HepG2 (cell line): Measurements from ENCODE around the gene ZIM2. TPM values are rescaled to one million over a fixed set of nuclear protein-coding genes. Genes with fewer than 3 reads are reported as not detected.

Experiments
- HNF4A ChIP-seq: sonication (generic); formaldehyde crosslinking; IDR thresholded peaks from 2 replicates; pipeline ENCODE4 v1.4.0; 2020; ENCODE audit warnings: missing genetic modification reagents
- IKZF5 ChIP-seq: IDR thresholded peaks from 2 replicates; pipeline ENCODE4 v1.6.1; 2018; ENCODE audit warnings: missing genetic modification reagents, mild to moderate bottlenecking, missing compliant biosample characterization
- SNAPC4 ChIP-seq: sonication (generic); formaldehyde crosslinking; IDR thresholded peaks from 2 replicates; pipeline ENCODE4 v1.4.0; 2020; ENCODE audit warnings: mild to moderate bottlenecking, missing genetic modification reagents
- SOX5 ChIP-seq: IDR thresholded peaks from 2 replicates; pipeline ENCODE4 v1.6.1; 2016; ENCODE audit warnings: borderline replicate concordance
- ZNF354B ChIP-seq: sonication (generic); formaldehyde crosslinking; IDR thresholded peaks from 2 replicates; pipeline ENCODE4 v1.8.0; 2022; ENCODE audit warnings: mild to moderate bottlenecking, missing genetic modification reagents
- ZNF646 ChIP-seq: sonication (generic); formaldehyde crosslinking; IDR thresholded peaks from 2 replicates; pipeline ENCODE4 v1.9.0; 2021; ENCODE audit warnings: mild to moderate bottlenecking, missing genetic modification reagents
- polyA plus RNA-seq, 8 experiments: library from polyadenylated mRNA; depleted of rRNA in 3 of 8; stranded (reverse) in 7 of 8; unstranded in 1 of 8; fragments of >200 nt; fragmentation: Illumina TruSeq in 4 of 8; extraction: Trizol in 4 of 8; gene quantifications; 2 replicates each; pipeline versions ENCODE4 v1.2.1 to v1.2.3, GENCODE V29; 2011 to 2016; ENCODE audit warnings: low read depth in 4 of 8, missing spikeins in 1 of 8, mixed read lengths in 1 of 8; ENCODE audit not compliant: insufficient read depth in 1 of 8
- total RNA-seq, 5 experiments: library from RNA; depleted of rRNA; stranded (reverse); fragments of >200 nt; fragmentation: Illumina TruSeq; extraction: Trizol; gene quantifications; 2 replicates each; pipeline ENCODE4 v1.2.3, GENCODE V29; 2016; ENCODE audit warnings: low read depth in 1 of 5
- TF ChIP-seq, protein P1 (sequence below): sonication (generic); formaldehyde crosslinking; IDR thresholded peaks from 2 replicates; pipeline ENCODE4 v1.8.0; 2022; ENCODE audit warnings: low read depth, missing genetic modification reagents
- TF ChIP-seq, protein P2 (sequence below): sonication (generic); formaldehyde crosslinking; IDR thresholded peaks from 2 replicates; pipeline ENCODE4 v1.4.0; 2020; ENCODE audit warnings: missing genetic modification reagents

ZIM2 gene
- total and polyA plus RNA-seq, 2 of the 13 experiments (the other 11 are each of a cell fraction or from before 2014, with no cell fraction given) = 7.2 to 10.3 TPM

DNA sequence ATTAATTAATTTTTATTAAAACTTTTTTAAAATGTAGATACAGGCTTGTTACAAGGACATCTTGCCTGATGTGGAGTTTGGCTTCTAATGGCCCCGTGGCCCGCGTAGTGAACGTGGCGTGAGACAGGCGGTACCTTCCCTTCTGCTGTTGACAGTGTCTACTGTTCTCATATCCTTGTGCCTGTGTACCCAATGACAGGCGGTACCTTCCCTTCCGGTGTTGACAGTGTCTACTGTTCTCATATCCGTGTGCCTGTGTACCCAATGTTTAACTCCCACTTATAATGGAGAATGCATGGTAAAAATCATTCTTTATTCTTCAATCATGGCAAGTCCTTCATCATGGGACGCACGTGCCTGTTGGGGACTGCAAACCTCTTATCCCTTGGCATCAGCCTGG is 89.9 kb downstream of the ZIM2 start (continued):
- no peak for TF ChIP-seq SNAPC4 (CRISPR knock-in tag)
- no peak for TF ChIP-seq ZNF646 (CRISPR knock-in tag)
- TF ChIP-seq ZNF354B = no peak
- peak; percentile 74; the same call in 1 of the 2 replicates for TF ChIP-seq IKZF5 (CRISPR knock-in tag)
- TF ChIP-seq SOX5 (CRISPR knock-in tag) = peak; percentile 29; the same call in 1 of the 2 replicates
- TF ChIP-seq, protein P1, sequence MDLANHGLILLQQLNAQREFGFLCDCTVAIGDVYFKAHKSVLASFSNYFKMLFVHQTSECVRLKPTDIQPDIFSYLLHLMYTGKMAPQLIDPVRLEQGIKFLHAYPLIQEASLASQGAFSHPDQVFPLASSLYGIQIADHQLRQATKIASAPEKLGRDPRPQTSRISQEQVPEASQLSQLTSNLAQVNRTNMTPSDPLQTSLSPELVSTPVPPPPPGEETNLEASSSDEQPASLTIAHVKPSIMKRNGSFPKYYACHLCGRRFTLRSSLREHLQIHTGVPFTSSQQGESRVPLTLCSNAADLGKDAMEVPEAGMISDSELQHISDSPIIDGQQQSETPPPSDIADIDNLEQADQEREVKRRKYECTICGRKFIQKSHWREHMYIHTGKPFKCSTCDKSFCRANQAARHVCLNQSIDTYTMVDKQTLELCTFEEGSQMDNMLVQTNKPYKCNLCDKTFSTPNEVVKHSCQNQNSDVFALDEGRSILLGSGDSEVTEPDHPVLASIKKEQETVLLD = no peak
- TF ChIP-seq, protein P2, sequence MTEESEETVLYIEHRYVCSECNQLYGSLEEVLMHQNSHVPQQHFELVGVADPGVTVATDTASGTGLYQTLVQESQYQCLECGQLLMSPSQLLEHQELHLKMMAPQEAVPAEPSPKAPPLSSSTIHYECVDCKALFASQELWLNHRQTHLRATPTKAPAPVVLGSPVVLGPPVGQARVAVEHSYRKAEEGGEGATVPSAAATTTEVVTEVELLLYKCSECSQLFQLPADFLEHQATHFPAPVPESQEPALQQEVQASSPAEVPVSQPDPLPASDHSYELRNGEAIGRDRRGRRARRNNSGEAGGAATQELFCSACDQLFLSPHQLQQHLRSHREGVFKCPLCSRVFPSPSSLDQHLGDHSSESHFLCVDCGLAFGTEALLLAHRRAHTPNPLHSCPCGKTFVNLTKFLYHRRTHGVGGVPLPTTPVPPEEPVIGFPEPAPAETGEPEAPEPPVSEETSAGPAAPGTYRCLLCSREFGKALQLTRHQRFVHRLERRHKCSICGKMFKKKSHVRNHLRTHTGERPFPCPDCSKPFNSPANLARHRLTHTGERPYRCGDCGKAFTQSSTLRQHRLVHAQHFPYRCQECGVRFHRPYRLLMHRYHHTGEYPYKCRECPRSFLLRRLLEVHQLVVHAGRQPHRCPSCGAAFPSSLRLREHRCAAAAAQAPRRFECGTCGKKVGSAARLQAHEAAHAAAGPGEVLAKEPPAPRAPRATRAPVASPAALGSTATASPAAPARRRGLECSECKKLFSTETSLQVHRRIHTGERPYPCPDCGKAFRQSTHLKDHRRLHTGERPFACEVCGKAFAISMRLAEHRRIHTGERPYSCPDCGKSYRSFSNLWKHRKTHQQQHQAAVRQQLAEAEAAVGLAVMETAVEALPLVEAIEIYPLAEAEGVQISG = no peak
- no peak for TF ChIP-seq HNF4A (CRISPR knock-in tag)
